Activated CD8-positive, alpha-beta memory T cell treated with anti-CD3 and anti-CD28 coated beads, Interleukin-2, amount 50 U/mL, for 24 hours (primary cell): ENCODE measurements around the gene NEK4.

Source experiments
- DNase-seq: peaks from one replicate; pipeline ENCODE4 v3.0.0-alpha.2; 2020; ENCODE audit errors: extremely low read depth

NEK4 gene

DNA sequence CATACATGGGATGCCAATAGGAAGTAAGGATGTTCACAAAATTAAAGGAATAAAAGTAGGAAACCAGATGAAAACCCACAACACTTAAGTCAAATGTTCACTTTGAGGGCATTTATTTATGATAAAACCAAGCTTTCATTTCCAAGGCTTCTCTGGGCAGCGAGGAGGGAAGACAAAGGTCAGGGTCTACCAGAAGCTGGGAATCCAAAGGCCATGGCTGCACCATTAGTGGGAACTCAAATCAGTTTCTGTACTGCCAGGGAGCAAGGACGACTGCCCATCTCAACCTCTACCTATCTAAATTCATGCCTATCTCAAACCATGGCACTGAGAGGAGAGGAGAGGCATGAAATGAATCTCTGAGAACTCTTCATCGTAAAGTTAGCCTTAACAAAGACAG, 107.6 kb downstream of the NEK4 start:
- DNase-seq, result no peak

DNA sequence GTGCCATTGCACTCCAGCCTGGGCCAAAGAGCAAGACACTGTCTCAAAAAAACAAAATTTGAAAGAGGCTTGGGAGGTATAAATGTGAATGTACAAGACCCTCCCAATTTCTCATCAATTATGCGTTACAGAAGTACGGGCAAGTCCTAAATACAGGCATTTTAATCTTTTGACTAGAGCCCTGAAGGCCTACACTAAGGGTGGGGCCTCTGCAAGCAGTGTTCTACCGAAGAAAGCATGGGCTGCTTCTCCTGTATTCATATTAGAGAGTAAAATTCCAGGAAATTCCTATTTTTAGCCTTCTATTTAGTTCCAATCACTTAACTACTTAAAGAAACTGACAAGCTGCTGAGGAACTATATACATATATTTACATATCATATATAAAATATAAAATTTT, 110.7 kb downstream of the NEK4 start:
- no peak for DNase-seq
